ENCODE measurements around the gene CD300LG. TPM values are rescaled to one million over a fixed set of nuclear protein-coding genes. Genes with fewer than 3 reads are reported as not detected.
A peak's percentile ranks its signal among the peaks of the same experiment; 100 is the strongest.

The CD300LG gene
- total and polyA plus RNA-seq, 2 donors (not counting 1 experiment from before 2014, with no cell fraction given), result not detected

- no peak overlapping the region for H2AFZ ChIP-seq (ENCODE audit: low read length)
Observed at GRCh38 chr17:43813386-43813785, 33.6 kb upstream of the CD300LG start.

GRCh38 chr17:43814026-43814425 lies 33.0 kb upstream of the CD300LG start:
- Histone ChIP-seq H3K9ac (ENCODE audit: insufficient read depth, low read length) (no peak overlapping the region), H3K9me3 (ENCODE audit: control insufficient read depth, insufficient read depth, low read depth, low read length) (no peaks in the 10 kb centered on the region), H3K4me2 (ENCODE audit: extremely low read depth, insufficient read depth, low read length) (no peak overlapping the region), H3K27ac (ENCODE audit: insufficient read depth, low read length) (no peak overlapping the region), H3K27me3 (ENCODE audit: control insufficient read depth, insufficient read depth, low read length) (no peaks in the 10 kb centered on the region), H3K79me2 (ENCODE audit: control insufficient read depth, insufficient read depth, low read length) (no peaks in the 10 kb centered on the region), H3K4me1 (ENCODE audit: control insufficient read depth, extremely low read depth, insufficient read depth, low read length) (peaks cover 2% of the 10 kb centered on the region), H3K4me3 (replicated peaks in 1 of 4; ENCODE audit: control extremely low read depth in 1 of 4, insufficient read depth in 1 of 4, low read depth in 3 of 4, low read length in 4 of 4) (no peak overlapping the region), H4K20me1 (ENCODE audit: control insufficient read depth, extremely low read depth, insufficient read depth, low read length) (no peaks in the 10 kb centered on the region), H3K36me3 (ENCODE audit: control insufficient read depth, insufficient read depth, low read length) (peaks cover 4% of the 10 kb centered on the region), H2AFZ (ENCODE audit: low read length) (no peak overlapping the region)
- DNase-seq (ENCODE audit: low read depth in 2 of 2), result no peak
- TF ChIP-seq CTCF (conservative IDR thresholded peaks at IDR 0.05 in 1 of 2, IDR thresholded peaks at IDR 0.05 in 1 of 2; ENCODE audit: low read depth in 1 of 2, low read length in 2 of 2) (no peak), EZH2 (IDR thresholded peaks at IDR 0.05; ENCODE audit: low read length, missing control alignments) (no peak)

More at GRCh38 chr17:43813386-43813785, 33.6 kb upstream of the CD300LG start:
- Histone ChIP-seq H3K27ac (ENCODE audit: insufficient read depth, low read length) (no peak overlapping the region), H3K4me3 (replicated peaks in 1 of 4; ENCODE audit: control extremely low read depth in 1 of 4, insufficient read depth in 1 of 4, low read depth in 3 of 4, low read length in 4 of 4) (no peak overlapping the region), H3K79me2 (ENCODE audit: control insufficient read depth, insufficient read depth, low read length) (no peaks in the 10 kb centered on the region), H3K36me3 (ENCODE audit: control insufficient read depth, insufficient read depth, low read length) (peaks cover 4% of the 10 kb centered on the region), H3K27me3 (ENCODE audit: control insufficient read depth, insufficient read depth, low read length) (no peaks in the 10 kb centered on the region), H3K9me3 (ENCODE audit: control insufficient read depth, insufficient read depth, low read depth, low read length) (no peaks in the 10 kb centered on the region), H3K4me2 (ENCODE audit: extremely low read depth, insufficient read depth, low read length) (no peak overlapping the region), H3K4me1 (ENCODE audit: control insufficient read depth, extremely low read depth, insufficient read depth, low read length) (peaks cover 2% of the 10 kb centered on the region), H3K9ac (ENCODE audit: insufficient read depth, low read length) (no peak overlapping the region), H4K20me1 (ENCODE audit: control insufficient read depth, extremely low read depth, insufficient read depth, low read length) (no peaks in the 10 kb centered on the region)
- DNase-seq (ENCODE audit: low read depth in 2 of 2), result no peak
- TF ChIP-seq CTCF (conservative IDR thresholded peaks at IDR 0.05 in 1 of 2, IDR thresholded peaks at IDR 0.05 in 1 of 2; ENCODE audit: low read depth in 1 of 2, low read length in 2 of 2), result no peak

GRCh38 chr17:43814714-43815113 lies 32.3 kb upstream of the CD300LG start:
- H4K20me1 ChIP-seq (ENCODE audit: control insufficient read depth, extremely low read depth, insufficient read depth, low read length), result no peaks in the 10 kb centered on the region
- no peak overlapping the region for H3K4me3 ChIP-seq (replicated peaks in 1 of 4; ENCODE audit: control extremely low read depth in 1 of 4, insufficient read depth in 1 of 4, low read depth in 3 of 4, low read length in 4 of 4)
- no peak overlapping the region for H3K27ac ChIP-seq (ENCODE audit: insufficient read depth, low read length)
- TF ChIP-seq CTCF (conservative IDR thresholded peaks at IDR 0.05 in 1 of 2, IDR thresholded peaks at IDR 0.05 in 1 of 2; ENCODE audit: low read depth in 1 of 2, low read length in 2 of 2), result no peak
- no peak for TF ChIP-seq EZH2 (IDR thresholded peaks at IDR 0.05; ENCODE audit: low read length, missing control alignments)
- no peak overlapping the region for H2AFZ ChIP-seq (ENCODE audit: low read length)
- peaks cover 4% of the 10 kb centered on the region for H3K36me3 ChIP-seq (ENCODE audit: control insufficient read depth, insufficient read depth, low read length)
- no peaks in the 10 kb centered on the region for H3K79me2 ChIP-seq (ENCODE audit: control insufficient read depth, insufficient read depth, low read length)
- H3K4me2 ChIP-seq (ENCODE audit: extremely low read depth, insufficient read depth, low read length), result peak overlapping the region; percentile 9
- no peak overlapping the region for H3K9ac ChIP-seq (ENCODE audit: insufficient read depth, low read length)
- H3K4me1 ChIP-seq (ENCODE audit: control insufficient read depth, extremely low read depth, insufficient read depth, low read length), result peaks cover 2% of the 10 kb centered on the region
- H3K27me3 ChIP-seq (ENCODE audit: control insufficient read depth, insufficient read depth, low read length), result no peaks in the 10 kb centered on the region
- DNase-seq (ENCODE audit: low read depth in 2 of 2), result peak; percentile 74 to 77
- no peaks in the 10 kb centered on the region for H3K9me3 ChIP-seq (ENCODE audit: control insufficient read depth, insufficient read depth, low read depth, low read length)

Data from fibroblast of lung (primary cell).